CD4-positive, alpha-beta T cell treated with Interleukin-2 at 100 ng/mL for 4 hours (primary cell): Measurements from ENCODE around the gene CLPX.
"Not testable (repeated sequence)": the region's sequence is repeated elsewhere in the genome, so short reads cannot be mapped to it uniquely, and the experiment has no call there.

Source experiments
- DNase-seq: peaks from one replicate; pipeline ENCODE4 v3.0.0-alpha.2; 2020; ENCODE audit warnings: low spot score

CLPX gene

GRCh38 chr15:65184868-65185717, at the start of gene CLPX:
Gene CLPX (minus strand): TSS chr15:65185342. CDS start chr15:65185153, 189 bp downstream.
- peak; percentile 94 for DNase-seq

- DNase-seq = no peak
These were observed 48.6 kb upstream of the CLPX start for GRCh38 chr15:65233696-65234095.

GRCh38 chr15:65232520-65232919, 47.4 kb upstream of the CLPX start:
- DNase-seq = no peak

DNA sequence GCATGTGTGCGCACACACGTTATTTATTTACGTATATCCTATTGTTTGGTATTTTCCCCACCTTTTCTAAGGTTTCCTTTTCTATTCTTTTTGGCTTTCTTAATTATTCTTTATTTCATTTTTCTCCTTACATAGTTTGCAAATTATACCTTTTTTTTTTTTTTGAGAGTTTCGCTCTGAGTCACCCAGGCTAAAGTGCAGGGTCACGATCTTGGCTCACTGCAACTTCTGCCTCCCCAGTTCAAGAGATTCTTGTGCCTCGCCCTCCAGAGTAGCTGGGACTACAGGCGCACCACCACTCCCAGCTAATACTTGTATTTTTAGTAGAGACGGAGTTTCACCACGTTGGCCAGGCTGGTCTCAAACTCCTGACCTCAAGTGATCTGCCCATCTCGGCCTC, 46.2 kb upstream of the CLPX start:
- DNase-seq = no peak

DNA sequence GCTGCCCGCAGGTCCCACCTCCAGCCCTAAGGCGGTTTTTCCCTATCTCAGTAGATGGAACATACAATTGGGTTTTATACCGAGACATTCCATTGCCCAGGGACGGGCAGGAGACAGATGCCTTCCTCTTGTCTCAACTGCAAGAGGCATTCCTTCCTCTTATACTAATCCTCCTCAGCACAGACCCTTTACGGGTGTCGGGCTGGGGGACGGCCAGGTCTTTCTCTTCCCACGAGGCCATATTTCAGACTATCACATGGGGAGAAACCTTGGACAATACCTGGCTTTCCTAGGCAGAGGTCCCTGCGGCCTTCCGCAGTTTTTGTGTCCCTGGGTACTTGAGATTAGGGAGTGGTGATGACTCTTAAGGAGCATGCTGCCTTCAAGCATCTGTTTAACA, 41.8 kb upstream of the CLPX start:
- DNase-seq = not testable (repeated sequence)

DNA sequence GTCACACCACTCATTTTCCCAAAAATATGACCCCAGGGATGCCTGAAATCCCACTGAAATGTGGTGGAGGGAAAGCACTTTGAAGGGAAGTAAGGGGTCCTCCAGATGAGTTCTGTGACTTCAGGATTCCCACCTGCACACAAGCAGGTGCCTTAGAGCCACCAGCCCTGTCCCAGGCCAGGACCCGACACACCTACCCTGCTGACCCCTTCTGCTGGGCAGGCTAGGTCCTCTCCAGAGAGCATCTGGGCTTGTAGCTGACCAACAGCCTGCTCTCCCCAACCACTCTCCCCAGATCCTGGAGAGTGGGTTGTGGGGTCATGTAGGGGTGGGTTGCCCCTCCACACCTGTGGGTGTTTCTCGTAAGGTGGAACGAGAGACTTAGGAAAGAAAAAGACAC, 41.1 kb upstream of the CLPX start:
- DNase-seq = no peak

DNA sequence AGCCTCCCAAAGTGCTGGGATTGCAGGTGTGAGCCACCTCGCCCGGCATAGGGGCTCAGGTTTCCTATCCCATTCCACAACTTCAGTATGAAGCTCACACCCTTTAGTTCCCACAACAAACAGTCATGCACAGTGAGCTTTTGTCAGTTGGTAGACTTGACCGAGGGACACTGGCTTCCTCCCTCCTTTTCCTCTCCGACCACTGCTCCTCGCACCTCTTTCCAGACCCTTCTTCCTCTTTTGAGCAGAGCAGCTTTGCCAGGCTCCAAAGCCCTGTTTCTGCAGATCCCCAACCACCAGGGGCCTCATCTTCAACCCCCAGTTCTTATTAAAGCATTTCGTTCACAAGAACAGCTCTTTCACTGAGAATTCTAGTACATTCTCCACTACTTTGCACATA, 38.9 kb upstream of the CLPX start:
- DNase-seq = no peak

DNA sequence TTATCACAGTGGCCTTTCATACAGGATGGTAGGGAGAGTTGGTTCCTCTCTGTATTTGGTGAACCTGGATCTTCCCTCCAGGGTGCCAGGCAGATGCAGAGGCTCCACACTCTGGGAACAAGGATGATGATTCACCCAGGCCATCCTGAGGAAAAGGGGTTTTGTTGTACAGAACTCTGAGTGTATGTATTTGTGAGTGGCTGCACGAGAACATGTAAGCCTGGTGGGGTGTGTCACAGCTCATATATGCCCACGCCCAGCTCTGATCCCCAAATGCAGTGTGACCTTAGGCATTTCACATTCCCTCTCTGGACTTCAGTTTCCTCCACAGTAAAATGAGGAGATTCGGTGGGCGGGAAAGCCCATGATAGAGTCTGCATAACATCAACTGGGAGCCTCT, 37.7 kb upstream of the CLPX start:
- no peak for DNase-seq

GRCh38 chr15:65221697-65222096, 36.6 kb upstream of the CLPX start:
- no peak for DNase-seq

DNA sequence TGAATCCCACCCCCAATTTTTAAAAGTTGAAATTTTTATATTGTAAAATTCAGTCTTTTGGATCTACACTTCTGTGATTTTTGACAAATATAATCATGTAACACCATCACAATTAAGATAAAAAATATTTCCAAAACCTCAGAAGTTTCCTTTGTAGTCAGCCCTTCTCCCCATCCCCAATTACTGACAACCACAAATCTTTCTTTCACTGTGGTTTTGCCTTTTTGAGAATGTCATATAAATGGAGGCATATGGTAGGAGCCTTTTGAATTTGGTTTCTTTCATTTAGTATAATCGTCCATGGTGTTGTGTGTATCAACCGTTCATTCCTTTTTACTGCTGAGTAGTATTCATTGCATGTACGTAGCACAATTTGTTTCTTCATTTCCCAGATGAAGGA, 34.0 kb upstream of the CLPX start:
- no peak for DNase-seq

DNA sequence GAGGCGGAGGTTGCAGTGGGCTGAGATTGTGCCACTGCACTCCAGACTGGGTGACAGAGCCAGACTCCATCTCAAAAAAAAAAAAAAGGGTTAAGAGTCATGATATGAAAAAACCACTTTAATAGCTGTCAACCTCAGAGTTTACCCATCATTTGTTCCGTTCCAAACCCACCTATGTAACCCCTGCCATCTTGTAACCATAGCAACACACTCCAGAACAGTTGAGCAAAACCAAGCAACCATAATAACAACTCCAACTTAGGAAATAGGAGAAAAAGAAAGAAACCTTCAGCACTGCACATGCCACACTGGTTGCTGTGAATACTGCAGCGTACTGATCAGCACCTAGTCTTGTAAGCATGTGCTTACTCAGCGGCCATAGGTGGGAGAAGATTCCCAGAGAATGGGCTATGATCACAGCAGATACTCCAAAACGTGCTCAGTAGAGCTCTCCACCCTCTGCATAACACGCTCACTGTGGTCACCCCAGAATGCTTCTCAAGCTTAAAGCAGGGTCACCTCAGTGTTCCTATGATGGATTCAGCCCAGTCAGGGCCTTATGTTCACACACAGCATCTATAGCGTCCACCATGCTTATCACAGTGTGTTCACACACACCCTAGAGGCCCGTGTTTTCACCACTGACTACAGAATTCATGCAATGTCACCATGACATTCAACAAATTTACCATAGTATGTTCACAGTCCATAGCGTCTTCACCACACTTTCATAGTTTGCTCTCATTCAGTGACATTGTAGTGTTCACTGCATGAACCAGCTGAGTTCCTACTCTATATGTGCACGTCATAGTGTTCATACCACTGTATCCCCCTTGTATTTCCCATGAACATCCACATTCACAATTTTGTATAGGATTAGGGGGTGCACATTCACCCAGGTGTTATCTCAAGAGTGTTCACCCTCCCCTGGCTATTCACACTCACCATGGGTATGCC, 32.7 kb upstream of the CLPX start:
- DNase-seq = no peak

GRCh38 chr15:65215496-65215895, 30.4 kb upstream of the CLPX start:
- DNase-seq = no peak

GRCh38 chr15:65214010-65214409, 28.9 kb upstream of the CLPX start:
- no peak for DNase-seq

DNA sequence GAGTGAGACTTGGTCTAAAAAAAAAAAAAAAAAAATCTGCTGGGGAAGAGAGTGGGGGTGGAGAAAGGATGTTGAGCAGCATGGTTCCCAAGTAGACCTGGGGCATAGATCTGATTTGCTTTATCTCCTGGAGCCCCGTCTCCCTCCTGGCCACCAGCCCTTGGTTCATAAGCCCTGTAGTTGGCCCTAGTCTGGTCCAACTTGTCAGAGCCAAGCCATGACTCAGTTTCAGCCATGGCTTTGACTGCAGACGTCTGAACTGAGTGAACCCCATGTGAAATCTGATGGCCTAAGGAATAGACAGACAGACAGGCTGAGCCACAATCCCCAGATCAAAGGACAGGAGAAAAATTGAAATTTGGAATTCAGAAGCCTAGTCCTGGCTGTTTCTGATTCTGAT, 28.1 kb upstream of the CLPX start:
- no peak for DNase-seq

DNA sequence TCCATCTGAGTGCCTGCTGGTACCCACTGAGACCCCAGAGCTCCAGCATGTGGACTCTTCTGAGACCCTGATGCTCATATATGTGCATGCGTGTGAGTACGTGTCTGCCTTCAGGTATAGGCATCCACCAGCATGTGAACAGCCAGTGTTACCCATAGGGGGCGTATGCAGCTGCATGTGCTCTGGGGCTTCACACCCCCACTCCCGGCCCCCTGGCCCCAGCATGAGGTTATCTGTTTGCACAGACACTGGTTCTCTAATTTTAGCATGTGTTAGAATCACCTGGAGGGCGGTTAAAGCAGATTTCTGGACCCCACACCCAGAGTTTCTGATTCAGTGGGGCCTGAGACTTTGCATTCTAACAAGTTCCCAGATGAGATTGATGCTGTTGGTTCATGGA, 27.0 kb upstream of the CLPX start:
- DNase-seq = peak; percentile 27

GRCh38 chr15:65211482-65211982, 26.4 kb upstream of the CLPX start:
- no peak for DNase-seq

GRCh38 chr15:65210770-65211481, 25.8 kb upstream of the CLPX start, which contains the start of gene CILP:
Gene CILP (minus strand): TSS chr15:65211473. CDS start chr15:65209755, 1,718 bp downstream.
- no peak for DNase-seq

- no peak for DNase-seq
These were observed 24.8 kb upstream of the CLPX start for GRCh38 chr15:65209701-65210643.

- no peak for DNase-seq
These were observed 23.5 kb upstream of the CLPX start for GRCh38 chr15:65208647-65209046.

DNA sequence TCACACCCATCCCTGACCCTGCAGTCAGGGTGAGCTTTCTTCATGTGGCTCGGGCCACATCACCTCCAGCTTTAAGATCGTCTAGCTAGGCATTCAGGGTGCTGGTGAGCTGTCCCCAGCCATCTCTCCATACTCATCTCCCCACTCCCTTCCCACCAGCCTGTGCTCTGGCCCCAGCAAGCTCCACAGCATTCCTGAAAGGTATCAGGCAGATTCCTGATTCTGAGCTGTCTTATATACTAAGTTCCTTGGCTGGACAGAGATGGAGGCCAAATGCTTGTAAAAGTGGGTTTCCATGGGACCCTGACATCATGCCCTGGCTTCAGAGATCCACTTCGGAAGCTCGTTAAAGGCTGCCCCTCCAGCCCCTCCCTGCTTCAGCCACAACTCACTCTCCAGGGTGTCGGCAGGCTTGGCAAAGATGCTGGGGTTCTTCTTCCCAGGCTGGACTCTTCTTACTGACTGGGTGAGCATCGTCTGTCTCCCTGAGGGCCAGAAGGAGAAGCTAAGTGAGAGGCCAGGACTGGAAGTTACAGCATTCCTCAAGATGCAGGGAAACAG, 22.2 kb upstream of the CLPX start:
- DNase-seq = no peak

GRCh38 chr15:65206750-65207149, 21.6 kb upstream of the CLPX start:
- no peak for DNase-seq
